Progenitor cell of endocrine pancreas (in vitro differentiated cells): ENCODE results near the gene MTHFD2L. TPM values are rescaled to one million over a fixed set of nuclear protein-coding genes. Genes with fewer than 3 reads are reported as not detected.

ENCODE experiments used
- DNase-seq: peaks from one replicate; pipeline ENCODE4 v3.0.0; 2021; ENCODE audit warnings: low spot score; ENCODE audit not compliant: unreplicated experiment
- H3K27ac Mint-ChIP-seq: 2 replicates; pipeline ENCODE4 v1.8.0; 2021; ENCODE audit warnings: mild to moderate bottlenecking, moderate library complexity, mixed read lengths
- H3K27me3 Mint-ChIP-seq: 2 replicates; pipeline ENCODE4 v1.8.0; 2021; ENCODE audit warnings: mixed read lengths
- H3K36me3 Mint-ChIP-seq: 2 replicates; pipeline ENCODE4 v1.8.0; 2022; ENCODE audit warnings: mixed read lengths; ENCODE audit not compliant: insufficient read depth
- H3K4me1 Mint-ChIP-seq: 2 replicates; pipeline ENCODE4 v1.8.0; 2021; ENCODE audit warnings: low read depth, mixed read lengths
- H3K4me3 Mint-ChIP-seq: 2 replicates; pipeline ENCODE4 v1.8.0; 2021; ENCODE audit warnings: low read depth, mild to moderate bottlenecking, moderate library complexity, mixed read lengths
- H3K9me3 Mint-ChIP-seq: 2 replicates; pipeline ENCODE4 v1.8.0; 2021; ENCODE audit warnings: low read depth, mixed read lengths
- CTCF ChIP-seq: fragments of 200-600 bp; sonication (generic); IDR thresholded peaks from one replicate; pipeline ENCODE4 v1.5.0; 2021; ENCODE audit warnings: antibody characterized with exemption, mild to moderate bottlenecking; ENCODE audit not compliant: unreplicated experiment
- total RNA-seq: library from RNA; stranded (reverse); gene quantifications from 2 replicates; pipeline ENCODE4 v1.2.1, GENCODE V29; 2021

MTHFD2L gene
- total RNA-seq, 1 donor from 2014 or later: 23.3 TPM

GRCh38 chr4:74166135-74166534, 8.2 kb downstream of the MTHFD2L start:
- Mint-ChIP-seq H3K27me3 (no peaks in the 10 kb centered on the region), H3K4me3 (no peak overlapping the region), H3K27ac (no peak overlapping the region), H3K36me3 (peaks cover 16% of the 10 kb centered on the region), H3K9me3 (no peaks in the 10 kb centered on the region), H3K4me1 (peaks cover 1% of the 10 kb centered on the region)
- no peak for DNase-seq
- TF ChIP-seq CTCF: no peak

- Mint-ChIP-seq H3K27me3 (no peaks in the 10 kb centered on the region), H3K27ac (no peak overlapping the region), H3K4me3 (no peak overlapping the region), H3K36me3 (peaks cover 10% of the 10 kb centered on the region), H3K9me3 (no peaks in the 10 kb centered on the region), H3K4me1 (peaks cover 1% of the 10 kb centered on the region)
- no peak for DNase-seq
- no peak for TF ChIP-seq CTCF
Measured at GRCh38 chr4:74166818-74167217, 8.9 kb downstream of the MTHFD2L start.

- Mint-ChIP-seq H3K4me3 (no peak overlapping the region), H3K36me3 (peaks cover 7% of the 10 kb centered on the region), H3K4me1 (peaks cover 1% of the 10 kb centered on the region), H3K9me3 (no peaks in the 10 kb centered on the region), H3K27me3 (no peaks in the 10 kb centered on the region), H3K27ac (no peak overlapping the region)
- TF ChIP-seq CTCF: no peak
- no peak for DNase-seq
Measured at GRCh38 chr4:74167585-74167984, 9.7 kb downstream of the MTHFD2L start.

GRCh38 chr4:74168841-74169240, 10.9 kb downstream of the MTHFD2L start:
- Mint-ChIP-seq H3K27me3 (no peaks in the 10 kb centered on the region), H3K36me3 (peaks cover 5% of the 10 kb centered on the region)

GRCh38 chr4:74173321-74173720, 15.4 kb downstream of the MTHFD2L start:
- H3K4me3 Mint-ChIP-seq: no peak overlapping the region
- H3K9me3 Mint-ChIP-seq: no peaks in the 10 kb centered on the region
- peaks cover 1% of the 10 kb centered on the region for H3K4me1 Mint-ChIP-seq

More at GRCh38 chr4:74168841-74169240, 10.9 kb downstream of the MTHFD2L start:
- Mint-ChIP-seq H3K4me3 (no peak overlapping the region), H3K4me1 (peaks cover 1% of the 10 kb centered on the region), H3K27ac (no peak overlapping the region), H3K9me3 (no peaks in the 10 kb centered on the region)
- no peak for TF ChIP-seq CTCF
- no peak for DNase-seq

More at GRCh38 chr4:74173321-74173720, 15.4 kb downstream of the MTHFD2L start:
- no peak for DNase-seq
- H3K36me3 Mint-ChIP-seq: peaks cover 1% of the 10 kb centered on the region
- no peak for TF ChIP-seq CTCF
- no peaks in the 10 kb centered on the region for H3K27me3 Mint-ChIP-seq
- no peak overlapping the region for H3K27ac Mint-ChIP-seq
